Activated CD8-positive, alpha-beta memory T cell treated with anti-CD3 and anti-CD28 coated beads, Interleukin-2, amount 50 U/mL, for 24 hours (primary cell): Measurements from ENCODE around the gene SMIM10.
"Not testable (repeated sequence)": the region's sequence is repeated elsewhere in the genome, so short reads cannot be mapped to it uniquely, and the experiment has no call there.

Source experiments
- DNase-seq: peaks from one replicate; pipeline ENCODE4 v3.0.0-alpha.2; 2020; ENCODE audit errors: extremely low read depth

Gene SMIM10

GRCh38 chrX:135010921-135011320 is 20.1 kb downstream of the SMIM10 start:
- DNase-seq = no peak

- DNase-seq = no peak
Measured at GRCh38 chrX:135015523-135016245, 24.9 kb downstream of the SMIM10 start.

- not testable (repeated sequence) for DNase-seq
Measured at GRCh38 chrX:135019890-135020289, 29.1 kb downstream of the SMIM10 start.

DNA sequence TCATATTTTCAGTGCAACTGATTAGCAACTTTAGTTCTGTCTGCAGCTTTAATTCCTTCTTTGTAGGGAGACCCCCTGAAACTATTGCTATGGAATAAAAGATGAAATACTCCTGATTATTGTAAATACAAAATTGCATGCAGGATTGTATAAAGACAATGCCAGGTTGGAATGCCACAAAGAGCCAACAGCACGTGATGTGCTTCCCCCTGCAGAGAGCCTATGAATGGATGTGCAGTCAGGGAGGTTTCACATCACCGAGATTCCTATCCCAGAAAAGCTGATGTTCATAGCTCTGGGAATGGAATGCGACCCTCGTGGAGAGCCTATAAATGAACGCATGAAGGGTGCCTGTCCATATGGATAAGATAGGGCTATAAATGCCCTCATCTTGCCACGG is 33.0 kb downstream of the SMIM10 start:
- not testable (repeated sequence) for DNase-seq

DNA sequence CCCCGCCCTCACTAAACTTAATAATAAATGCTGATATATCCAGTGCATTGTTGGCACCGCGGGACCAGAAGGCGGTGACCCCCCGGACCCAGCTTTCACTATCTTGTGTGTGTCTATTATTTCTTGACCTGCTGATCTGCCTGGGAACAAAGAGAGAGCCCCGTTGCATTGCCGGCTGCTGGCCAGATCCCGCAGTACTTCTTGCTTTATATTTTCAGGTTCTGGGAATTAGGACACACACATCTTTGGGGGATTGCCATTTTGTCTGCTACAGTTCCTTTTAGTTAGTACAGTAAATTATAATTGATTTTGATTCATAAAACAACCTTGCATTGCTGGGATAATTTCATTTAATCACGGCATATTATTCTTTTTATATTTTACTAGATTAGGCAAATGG is 33.7 kb downstream of the SMIM10 start:
- DNase-seq = no peak

DNA sequence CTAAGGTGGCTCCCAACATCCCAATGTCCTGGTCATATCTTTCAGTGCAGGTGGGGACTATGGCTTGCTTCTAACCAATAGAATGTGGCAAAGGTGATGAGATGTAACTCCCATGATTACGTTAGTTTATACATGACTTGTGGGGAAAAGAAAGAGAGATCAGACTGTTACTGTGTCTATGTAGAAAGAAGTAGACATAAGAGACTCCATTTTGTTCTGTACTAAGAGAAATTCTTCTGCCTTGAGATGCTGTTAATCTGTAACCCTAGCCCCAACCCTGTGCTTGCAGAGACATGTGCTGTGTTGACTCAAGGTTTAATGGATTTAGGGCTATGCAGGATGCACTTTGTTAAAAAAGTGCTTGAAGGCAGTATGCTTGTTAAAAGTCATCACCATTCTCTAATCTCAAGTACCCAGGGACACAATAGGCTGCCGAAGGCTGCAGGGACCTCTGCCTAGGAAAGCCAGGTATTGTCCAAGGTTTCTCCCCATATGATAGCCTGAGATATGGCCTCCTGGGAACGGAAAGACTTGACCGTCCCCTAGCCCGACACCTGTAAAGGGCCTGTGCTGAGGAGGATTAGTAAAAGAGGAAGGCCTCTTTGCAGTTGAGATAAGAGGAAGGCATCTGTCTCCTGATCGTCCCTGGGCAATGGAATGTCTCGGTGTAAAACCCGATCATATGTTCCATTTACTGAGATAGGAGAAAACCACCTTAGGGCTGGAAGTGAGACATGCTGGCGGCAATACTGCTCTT is 39.6 kb downstream of the SMIM10 start:
- DNase-seq = not testable (repeated sequence)

GRCh38 chrX:135041149-135042123 is 50.6 kb downstream of the SMIM10 start:
- not testable (repeated sequence) for DNase-seq
